SH-SY5Y (cell line): ENCODE data around the gene TACR2.

Experiments
- GATA2 ChIP-seq: IDR thresholded peaks from 2 replicates; pipeline ENCODE4 v1.6.1; 2011; ENCODE audit warnings: mild to moderate bottlenecking, low read depth, low read length
- GATA3 ChIP-seq: IDR thresholded peaks from 2 replicates; pipeline ENCODE4 v1.6.1; 2011; ENCODE audit warnings: low read depth, mild to moderate bottlenecking, low read length, moderate library complexity

DNA sequence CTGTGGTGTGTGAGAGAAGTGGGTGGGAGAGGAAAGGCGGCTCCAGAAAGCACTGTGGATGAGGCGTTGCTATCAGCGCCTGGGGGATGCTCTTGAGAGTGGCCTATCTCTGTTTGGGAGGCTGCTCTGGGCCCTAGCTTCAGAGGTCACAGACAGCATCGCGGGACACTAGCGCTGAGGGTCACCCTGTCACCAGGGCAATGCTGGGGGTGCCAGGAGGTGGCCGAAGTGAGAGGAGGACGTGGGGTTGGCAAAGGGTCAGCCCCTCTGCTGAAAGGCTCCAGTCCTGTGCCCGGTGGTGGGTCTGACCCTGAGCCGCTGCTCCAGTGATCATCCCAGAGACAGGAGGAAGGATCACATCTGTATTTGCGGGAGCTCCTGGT, 3.0 kb upstream of the TACR2 start:
- no peak for TF ChIP-seq GATA3
- TF ChIP-seq GATA2 = no peak
